Measurements from ENCODE around the gene SAP30. TPM values are rescaled to one million over a fixed set of nuclear protein-coding genes. Genes with fewer than 3 reads are reported as not detected.

SAP30 gene
- total and polyA plus RNA-seq, 2 experiments from 2014 or later = 9.3 to 16.5 TPM

- no peaks in the 10 kb centered on the region for H3K79me2 ChIP-seq (replicated peaks; ENCODE audit: insufficient read depth)
- TF ChIP-seq STAT1 (IDR thresholded peaks at IDR 0.05; ENCODE audit: unreplicated experiment) (no peak), REST (IDR thresholded peaks at IDR 0.05; ENCODE audit: unreplicated experiment) (no peak), NANOG (IDR thresholded peaks at IDR 0.05; ENCODE audit: borderline replicate concordance) (no peak), ZNF462 (CRISPR knock-in tag; IDR thresholded peaks at IDR 0.05) (no peak), EZH2 (IDR thresholded peaks at IDR 0.05; ENCODE audit: low read depth, unreplicated experiment) (no peak), POLR2AphosphoS5 (IDR thresholded peaks at IDR 0.05; ENCODE audit: low read depth) (no peak)
- peaks cover 33% of the 10 kb centered on the region for H3K4me1 ChIP-seq (ENCODE audit: insufficient read depth)
- H3K27me3 ChIP-seq (ENCODE audit: insufficient read depth) = no peaks in the 10 kb centered on the region
- H3K36me3 ChIP-seq (ENCODE audit: insufficient read depth) = no peaks in the 10 kb centered on the region
- H3F3A ChIP-seq (replicated peaks; ENCODE audit: low read depth) = no peaks in the 10 kb centered on the region
- no peak overlapping the region for H3K4me3 ChIP-seq
- H3K9me3 Mint-ChIP-seq = no peaks in the 10 kb centered on the region
- peak overlapping the region; percentile 3 for H3K4me2 ChIP-seq
- no peak for DNase-seq (ENCODE audit: low spot score)
- no peaks in the 10 kb centered on the region for H3K9me2 ChIP-seq (ENCODE audit: insufficient read depth)
- H3K27ac ChIP-seq (ENCODE audit: low read depth) = no peak overlapping the region
- H3K27me3 Mint-ChIP-seq (ENCODE audit: insufficient read depth, low read depth, poor library complexity) = no peaks in the 10 kb centered on the region
- no peak overlapping the region for H3K4me3 Mint-ChIP-seq
- no peaks in the 10 kb centered on the region for H4K20me1 ChIP-seq (replicated peaks; ENCODE audit: insufficient read depth)
- peaks cover 23% of the 10 kb centered on the region for H3K4me1 Mint-ChIP-seq
- no peak for ATAC-seq
- H3K27ac Mint-ChIP-seq = no peak overlapping the region
- H2AFZ ChIP-seq = no peak overlapping the region
- peaks cover under 1% of the 10 kb centered on the region; the same call in 1 of the 3 replicates for H3K36me3 Mint-ChIP-seq (ENCODE audit: low read depth)
These were observed 10.2 kb downstream of the SAP30 start for GRCh38 chr4:173380987-173381386.

Data from GM23338 (cell line).